Omental fat pad (tissue), 4 donors: ENCODE data around the gene TPBGL. TPM values are rescaled to one million over a fixed set of nuclear protein-coding genes. Genes with fewer than 3 reads are reported as not detected.
"Not testable (repeated sequence)": the region's sequence is repeated elsewhere in the genome, so short reads cannot be mapped to it uniquely, and the experiment has no call there.

Source experiments
- ATAC-seq: fragments of 150-250 bp; one replicate; pipeline ENCODE4 v1.9.1; 2016; ENCODE audit warnings: mild to moderate bottlenecking, moderate library complexity; ENCODE audit not compliant: low FRiP score
- DNase-seq: peaks from one replicate; pipeline ENCODE4 v3.0.0-alpha.2; 2019; ENCODE audit warnings: low spot score
- CTCF ChIP-seq, 3 donors: fragments of 450-650 bp; IDR thresholded peaks; one replicate each; pipeline ENCODE4 v1.5.1; 2016 to 2017; ENCODE audit warnings: antibody characterized with exemption in 3 of 3, mild to moderate bottlenecking in 3 of 3, moderate library complexity in 2 of 3
- total RNA-seq, 4 donors: library from RNA; depleted of rRNA; stranded (reverse); fragments of >200 nt; gene quantifications; one replicate each; pipeline ENCODE4 v1.1.0, GENCODE V29; 2016

The TPBGL gene
- total RNA-seq, 4 donors from 2014 or later, result 0.19 to 0.48 TPM; not detected in 2

- ATAC-seq (no peak), DNase-seq (no peak)
- no peak for TF ChIP-seq CTCF (IDR thresholded peaks at IDR 0.05)
Measured at GRCh38 chr11:75270896-75271418, 30.4 kb downstream of the TPBGL start.

- no peak for DNase-seq
- no peak for ATAC-seq
- no peak for TF ChIP-seq CTCF (IDR thresholded peaks at IDR 0.05)
Measured at GRCh38 chr11:75271730-75272129, 31.2 kb downstream of the TPBGL start.

- peak; percentile 14 for DNase-seq
- no peak for TF ChIP-seq CTCF (IDR thresholded peaks at IDR 0.05)
- ATAC-seq, result no peak
Measured at GRCh38 chr11:75272391-75272790, 31.8 kb downstream of the TPBGL start.

GRCh38 chr11:75272821-75273301 is 32.3 kb downstream of the TPBGL start:
- DNase-seq, result peak; percentile 7
- ATAC-seq, result no peak
- TF ChIP-seq CTCF (IDR thresholded peaks at IDR 0.05), result no peak

GRCh38 chr11:75273411-75274391 is 33.1 kb downstream of the TPBGL start:
- no peak for TF ChIP-seq CTCF (IDR thresholded peaks at IDR 0.05)
- ATAC-seq (no peak), DNase-seq (peak; percentile 8)

GRCh38 chr11:75274716-75275115 is 34.1 kb downstream of the TPBGL start:
- DNase-seq, ATAC-seq: not testable (repeated sequence)

GRCh38 chr11:75275581-75275980 is 35.0 kb downstream of the TPBGL start:
- ATAC-seq (no peak), DNase-seq (peak; percentile 17)
- TF ChIP-seq CTCF (IDR thresholded peaks at IDR 0.05), result no peak
